Activated T-cell treated with anti-CD3 and anti-CD28 coated beads for 1 hour (primary cell): ENCODE results near the gene ABTB2.

Experiments used
- DNase-seq: peaks from one replicate; pipeline ENCODE4 v3.0.0-alpha.2; 2020; ENCODE audit warnings: low read depth

Gene ABTB2

GRCh38 chr11:34209809-34210208 is 148.0 kb downstream of the ABTB2 start:
- no peak for DNase-seq

GRCh38 chr11:34208266-34209135 is 149.3 kb downstream of the ABTB2 start:
- no peak for DNase-seq

GRCh38 chr11:34207487-34208180 is 150.2 kb downstream of the ABTB2 start:
- DNase-seq: no peak

- no peak for DNase-seq
Observed at GRCh38 chr11:34206407-34207300, 151.2 kb downstream of the ABTB2 start.

GRCh38 chr11:34205326-34206035 is 152.3 kb downstream of the ABTB2 start:
- DNase-seq: no peak

GRCh38 chr11:34204396-34205279 is 153.2 kb downstream of the ABTB2 start:
- no peak for DNase-seq

GRCh38 chr11:34203377-34203871 is 154.4 kb downstream of the ABTB2 start:
- DNase-seq: no peak

- no peak for DNase-seq
Observed at GRCh38 chr11:34201129-34201528, 156.7 kb downstream of the ABTB2 start.

- DNase-seq: no peak
Observed at GRCh38 chr11:34199525-34199924, 158.3 kb downstream of the ABTB2 start.

- no peak for DNase-seq
Observed at GRCh38 chr11:34198523-34198922, 159.3 kb downstream of the ABTB2 start.

- DNase-seq: no peak
Observed at GRCh38 chr11:34197256-34197655, 160.6 kb downstream of the ABTB2 start.

- no peak for DNase-seq
Observed at GRCh38 chr11:34194576-34195335, 163.1 kb downstream of the ABTB2 start.

- no peak for DNase-seq
Observed at GRCh38 chr11:34192481-34193401, 165.1 kb downstream of the ABTB2 start.

- no peak for DNase-seq
Observed at GRCh38 chr11:34191578-34191977, 166.2 kb downstream of the ABTB2 start.

GRCh38 chr11:34190192-34191139 is 167.3 kb downstream of the ABTB2 start:
- DNase-seq: no peak

- no peak for DNase-seq
Observed at GRCh38 chr11:34189191-34189590, 168.6 kb downstream of the ABTB2 start.

- no peak for DNase-seq
Observed at GRCh38 chr11:34188181-34188580, 169.6 kb downstream of the ABTB2 start.
